GM23338 (cell line): ENCODE results near the gene GRAMD4. TPM values are rescaled to one million over a fixed set of nuclear protein-coding genes. Genes with fewer than 3 reads are reported as not detected.
"Not testable (repeated sequence)": the region's sequence is repeated elsewhere in the genome, so short reads cannot be mapped to it uniquely, and the experiment has no call there.

Experiments
- ATAC-seq: fragments of 200-7000 bp; cut with Tn5 transposase; 3 replicates; pipeline ENCODE4 v1.9.1; 2020
- DNase-seq: peaks from one replicate; pipeline ENCODE4 v3.0.0-alpha.2; 2015; ENCODE audit warnings: low spot score
- H2AFZ ChIP-seq: fragments of 200-600 bp; sonication (generic); 2 replicates; pipeline ENCODE4 v1.8.0; 2016; ENCODE audit warnings: antibody characterized with exemption, mild to moderate bottlenecking, moderate library complexity
- H3F3A ChIP-seq: fragments of 200-600 bp; sonication (generic); replicated peaks from 2 replicates; pipeline ENCODE4 v1.8.0; 2017; ENCODE audit warnings: antibody characterized with exemption, mixed run types, low read depth
- H3K27ac ChIP-seq: fragments of 200-600 bp; sonication (generic); 2 replicates; pipeline ENCODE4 v1.6.1; 2016; ENCODE audit warnings: low read depth
- H3K27me3 ChIP-seq: fragments of 200-600 bp; sonication (generic); 2 replicates; pipeline ENCODE4 v1.8.0; 2016; ENCODE audit warnings: mild to moderate bottlenecking, mixed run types, moderate library complexity; ENCODE audit not compliant: insufficient read depth
- H3K36me3 ChIP-seq: fragments of 200-600 bp; sonication (generic); 2 replicates; pipeline ENCODE4 v1.8.0; 2016; ENCODE audit warnings: mild to moderate bottlenecking; ENCODE audit not compliant: insufficient read depth
- H3K4me1 ChIP-seq: fragments of 200-600 bp; sonication (generic); 2 replicates; pipeline ENCODE4 v1.8.0; 2016; ENCODE audit warnings: mild to moderate bottlenecking, moderate library complexity; ENCODE audit not compliant: insufficient read depth
- H3K4me2 ChIP-seq: fragments of 200-600 bp; sonication (generic); 2 replicates; pipeline ENCODE4 v1.7.1; 2017; ENCODE audit warnings: mixed run types
- H3K4me3 ChIP-seq: fragments of 200-600 bp; sonication (generic); 2 replicates; pipeline ENCODE4 v1.6.1; 2016; ENCODE audit warnings: mixed run types
- H3K79me2 ChIP-seq: fragments of 200-600 bp; sonication (generic); replicated peaks from 2 replicates; pipeline ENCODE4 v1.8.0; 2017; ENCODE audit warnings: mild to moderate bottlenecking; ENCODE audit not compliant: insufficient read depth
- H3K9me2 ChIP-seq: fragments of 200-600 bp; sonication (generic); 2 replicates; pipeline ENCODE4 v1.8.0; 2017; ENCODE audit not compliant: insufficient read depth
- H4K20me1 ChIP-seq: fragments of 200-600 bp; sonication (generic); replicated peaks from 2 replicates; pipeline ENCODE4 v1.8.0; 2017; ENCODE audit warnings: mild to moderate bottlenecking; ENCODE audit not compliant: insufficient read depth
- H3K27ac Mint-ChIP-seq: 2 replicates; pipeline ENCODE4 v1.8.0; 2020; ENCODE audit warnings: inconsistent platforms, mild to moderate bottlenecking, moderate library complexity, mixed read lengths
- H3K27me3 Mint-ChIP-seq: 3 replicates; pipeline ENCODE4 v1.8.0; 2022; ENCODE audit warnings: low read depth, mild to moderate bottlenecking, moderate library complexity, mixed read lengths, inconsistent platforms; ENCODE audit not compliant: insufficient read depth, poor library complexity
- H3K36me3 Mint-ChIP-seq: 3 replicates; pipeline ENCODE4 v1.8.0; 2021; ENCODE audit warnings: low read depth, mild to moderate bottlenecking, inconsistent platforms, moderate library complexity, mixed read lengths
- H3K4me1 Mint-ChIP-seq: 3 replicates; pipeline ENCODE4 v1.8.0; 2020; ENCODE audit warnings: mild to moderate bottlenecking, inconsistent platforms, mixed read lengths
- H3K4me3 Mint-ChIP-seq: 3 replicates; pipeline ENCODE4 v1.8.0; 2021; ENCODE audit warnings: moderate library complexity, mild to moderate bottlenecking, inconsistent platforms, mixed read lengths
- H3K9me3 Mint-ChIP-seq: 3 replicates; pipeline ENCODE4 v1.8.0; 2020; ENCODE audit warnings: moderate library complexity, mild to moderate bottlenecking, inconsistent platforms, mixed read lengths
- CTCF ChIP-seq, 2 experiments: fragments of 200-600 bp in 1 of 2; sonication (generic) in 1 of 2; conservative IDR thresholded peaks; 2 replicates each; pipeline versions ENCODE4 v1.5.1 to v1.6.1; 2016 to 2017; ENCODE audit warnings: antibody characterized with exemption in 2 of 2, low read depth in 2 of 2, mild to moderate bottlenecking in 2 of 2, moderate library complexity in 1 of 2
- ETS1 ChIP-seq: IDR thresholded peaks from 2 replicates; pipeline ENCODE4 v1.6.1; 2016; ENCODE audit warnings: antibody characterized with exemption
- EZH2 ChIP-seq: fragments of 200-600 bp; sonication (generic); IDR thresholded peaks from one replicate; pipeline ENCODE4 v1.8.0; 2017; ENCODE audit warnings: antibody characterized with exemption, mild to moderate bottlenecking, low read depth; ENCODE audit not compliant: unreplicated experiment
- EZH2phosphoT487 ChIP-seq: fragments of 200-600 bp; sonication (generic); IDR thresholded peaks from one replicate; pipeline ENCODE4 v1.8.1; 2018; ENCODE audit warnings: antibody characterized with exemption; ENCODE audit not compliant: unreplicated experiment
- JUNB ChIP-seq: IDR thresholded peaks from one replicate; pipeline ENCODE4 v1.6.1; 2016; ENCODE audit warnings: antibody characterized with exemption; ENCODE audit not compliant: unreplicated experiment
- NANOG ChIP-seq: IDR thresholded peaks from 2 replicates; pipeline ENCODE4 v1.6.1; 2016; ENCODE audit warnings: antibody characterized with exemption, borderline replicate concordance
- POLR2AphosphoS5 ChIP-seq: IDR thresholded peaks from 2 replicates; pipeline ENCODE4 v1.6.1; 2016; ENCODE audit warnings: antibody characterized with exemption, low read depth
- STAT1 ChIP-seq: IDR thresholded peaks from one replicate; pipeline ENCODE4 v1.6.1; 2016; ENCODE audit warnings: antibody characterized with exemption; ENCODE audit not compliant: unreplicated experiment
- ZNF114 ChIP-seq: fragments of 250-450 bp; sonication (Bioruptor Pico); IDR thresholded peaks from 2 replicates; pipeline ENCODE4 v1.5.0; 2020; ENCODE audit warnings: mild to moderate bottlenecking, moderate library complexity
- ZNF331 ChIP-seq: fragments of 250-450 bp; sonication (Bioruptor Pico); IDR thresholded peaks from 2 replicates; pipeline ENCODE4 v1.5.0; 2020; ENCODE audit warnings: low read depth, mild to moderate bottlenecking, moderate library complexity
- polyA plus RNA-seq: library from polyadenylated mRNA; unstranded; fragments of >200 nt; fragmentation: Nextera tagmentation; extraction: Ambion mirVana; gene quantifications from 2 replicates; pipeline ENCODE4 v1.2.1, GENCODE V29; 2016
- total RNA-seq: library from RNA; depleted of rRNA; stranded (reverse); fragments of >200 nt; shearing (Covaris generic); gene quantifications from 2 replicates; pipeline ENCODE4 v1.2.3, GENCODE V29; 2014

GRAMD4 gene
- total and polyA plus RNA-seq, 2 experiments from 2014 or later: 2.7 to 81.8 TPM

GRCh38 chr22:46641811-46642266 is 21.7 kb downstream of the GRAMD4 start:
- Mint-ChIP-seq H3K27ac (no peak overlapping the region), H3K27me3 (peaks cover 17% of the 10 kb centered on the region), H3K36me3 (peaks cover 6% of the 10 kb centered on the region), H3K4me3 (no peak overlapping the region), H3K4me1 (peaks cover 12% of the 10 kb centered on the region; the same call in 2 of the 3 replicates), H3K9me3 (no peaks in the 10 kb centered on the region; the same call in 2 of the 3 replicates)
- Histone ChIP-seq H2AFZ (no peak overlapping the region), H3K27ac (no peak overlapping the region), H3K4me3 (no peak overlapping the region), H3K79me2 (no peaks in the 10 kb centered on the region), H3K9me2 (0 out of 2 replicates have a peak, but pooled peaks cover 7% of the 10 kb centered on the region), H3K4me1 (no peaks in the 10 kb centered on the region), H3K4me2 (no peak overlapping the region), H3K27me3 (no peaks in the 10 kb centered on the region), H3K36me3 (no peaks in the 10 kb centered on the region), H3F3A (no peaks in the 10 kb centered on the region), H4K20me1 (no peaks in the 10 kb centered on the region)
- DNase-seq: no peak
- ATAC-seq: no peak
- TF ChIP-seq ZNF114: no peak
- TF ChIP-seq EZH2phosphoT487: no peak
- TF ChIP-seq EZH2: no peak
- no peak for TF ChIP-seq POLR2AphosphoS5
- no peak for TF ChIP-seq CTCF (conservative IDR thresholded peaks at IDR 0.05; ENCODE audit: low read depth in 2 of 2)
- no peak for TF ChIP-seq STAT1
- TF ChIP-seq JUNB: no peak
- no peak for TF ChIP-seq ZNF331
- TF ChIP-seq NANOG: no peak
- TF ChIP-seq ETS1: no peak

GRCh38 chr22:46642840-46643480 is 22.8 kb downstream of the GRAMD4 start:
- peaks cover 15% of the 10 kb centered on the region for H3K27me3 Mint-ChIP-seq
- H4K20me1 ChIP-seq, H3K27me3 ChIP-seq, DNase-seq, H3K4me2 ChIP-seq, H3K9me3 Mint-ChIP-seq, ATAC-seq, H3K4me1 ChIP-seq, H3K36me3 Mint-ChIP-seq, H3K79me2 ChIP-seq, H3K9me2 ChIP-seq, H2AFZ ChIP-seq, H3K4me1 Mint-ChIP-seq, H3K4me3 ChIP-seq, H3K27ac ChIP-seq, H3F3A ChIP-seq, H3K4me3 Mint-ChIP-seq, H3K27ac Mint-ChIP-seq, H3K36me3 ChIP-seq: not testable (repeated sequence)
